Hippocampal formation (tissue), 2 donors: ENCODE data around the gene BOK.
"Not testable (repeated sequence)": the region's sequence is repeated elsewhere in the genome, so short reads cannot be mapped to it uniquely, and the experiment has no call there.

Source experiments
- DNase-seq, 2 donors: peaks; one replicate each; lab custom pipeline; 2025; lab: John Stamatoyannopoulos, UW

The BOK gene

GRCh38 chr2:241558532-241559322 is at the start of gene BOK:
TSS of gene BOK (plus strand) at chr2:241558745. CDS start at chr2:241559484, 739 bp downstream.
- peak; percentile 64 to 77 for DNase-seq

- DNase-seq, result no peak
Observed at GRCh38 chr2:241509155-241509784, 49.3 kb upstream of the BOK start.

- DNase-seq, result no peak
Observed at GRCh38 chr2:241511091-241511741, 47.3 kb upstream of the BOK start.

GRCh38 chr2:241514553-241514952 is 44.0 kb upstream of the BOK start:
- DNase-seq, result no peak

- no peak for DNase-seq
Observed at GRCh38 chr2:241514986-241515737, 43.4 kb upstream of the BOK start.

GRCh38 chr2:241516520-241516965 is 42.0 kb upstream of the BOK start:
- no peak for DNase-seq

- no peak for DNase-seq
Observed at GRCh38 chr2:241517297-241517696, 41.2 kb upstream of the BOK start.

- no peak for DNase-seq
Observed at GRCh38 chr2:241519669-241520068, 38.9 kb upstream of the BOK start.

- no peak for DNase-seq
Observed at GRCh38 chr2:241522477-241522876, 36.1 kb upstream of the BOK start.

- DNase-seq, result not testable (repeated sequence)
Observed at GRCh38 chr2:241525818-241526780, 32.4 kb upstream of the BOK start.

- DNase-seq, result no peak
Observed at GRCh38 chr2:241530571-241530970, 28.0 kb upstream of the BOK start.

- no peak for DNase-seq
Observed at GRCh38 chr2:241531161-241531722, 27.3 kb upstream of the BOK start.

GRCh38 chr2:241532168-241532567 is 26.4 kb upstream of the BOK start:
- no peak for DNase-seq

- DNase-seq, result no peak
Observed at GRCh38 chr2:241532733-241533601, 25.6 kb upstream of the BOK start.

GRCh38 chr2:241534293-241534692 is 24.3 kb upstream of the BOK start:
- DNase-seq, result no peak

GRCh38 chr2:241534701-241535375 is 23.7 kb upstream of the BOK start:
- DNase-seq, result no peak

- DNase-seq, result no peak
Observed at GRCh38 chr2:241535871-241536655, 22.5 kb upstream of the BOK start.
